AG09319 (cell line): ENCODE results near the gene PTDSS2.

ENCODE experiments used
- DNase-seq: peaks from one replicate; pipeline ENCODE4 v3.0.0-alpha.2; 2010; ENCODE audit warnings: low read depth; ENCODE audit errors: extremely low read depth
- CTCF ChIP-seq: IDR thresholded peaks from 2 replicates; pipeline ENCODE4 v1.5.1; 2011; ENCODE audit warnings: low read depth, mild to moderate bottlenecking, inconsistent platforms, low read length, moderate library complexity

PTDSS2 gene

GRCh38 chr11:495537-495931, 45.5 kb downstream of the PTDSS2 start:
- no peak for TF ChIP-seq CTCF
- no peak for DNase-seq

GRCh38 chr11:496834-497564, 46.9 kb downstream of the PTDSS2 start:
- no peak for TF ChIP-seq CTCF
- no peak for DNase-seq

GRCh38 chr11:497565-498296, 47.7 kb downstream of the PTDSS2 start:
- TF ChIP-seq CTCF, result no peak

GRCh38 chr11:498297-499181, 48.5 kb downstream of the PTDSS2 start:
- DNase-seq, result no peak

More at GRCh38 chr11:497565-498296, 47.7 kb downstream of the PTDSS2 start:
- no peak for DNase-seq

GRCh38 chr11:499201-500076, 49.4 kb downstream of the PTDSS2 start:
- TF ChIP-seq CTCF, result no peak
- no peak for DNase-seq

More at GRCh38 chr11:498297-499181, 48.5 kb downstream of the PTDSS2 start:
- no peak for TF ChIP-seq CTCF

- no peak for TF ChIP-seq CTCF
- no peak for DNase-seq
Measured at GRCh38 chr11:501001-501682, 51.1 kb downstream of the PTDSS2 start.
